ENCODE results near the gene MRPL58. TPM values are rescaled to one million over a fixed set of nuclear protein-coding genes. Genes with fewer than 3 reads are reported as not detected.

Gene MRPL58
- total RNA-seq, 2 experiments from 2014 or later = 75.3 to 84.2 TPM

GRCh38 chr17:75046407-75047289, 34.2 kb downstream of the MRPL58 start, which contains the start of the genes ATP5PD and KCTD2:
Gene ATP5PD (minus strand): TSS chr17:75046969. CDS start chr17:75042650, 4,319 bp downstream.
Gene KCTD2 (plus strand): TSS chr17:75047225. CDS start chr17:75047251, 26 bp downstream.
- BruUV-seq (replicated peaks) = no TSS peak
- peaks cover 4% of the 10 kb centered on the region; the same call in 1 of the 2 replicates for H4K20me1 ChIP-seq (ENCODE audit: insufficient read depth, low read length)
- peak within 1 kb of the TSS; percentile 58 for H2AFZ ChIP-seq (ENCODE audit: low read length)
- peaks cover 14% of the 10 kb centered on the region for H3K4me1 ChIP-seq (ENCODE audit: insufficient read depth, low read length, poor library complexity, severe bottlenecking)
- H3K4me3 ChIP-seq (ENCODE audit: low read depth, low read length, poor library complexity, severe bottlenecking) = peak within 1 kb of the TSS; percentile 75
- ChIA-PET POLR2A (interaction anchor here (1.1 to 3.6 kb wide), 2 partner anchors 33 to 34 kb away, joined by 3 to 27 read pairs; partner anchors contain the start of gene MRPL58), CTCF (ENCODE audit: unreplicated experiment) (interaction anchor here (0.6 to 1.4 kb wide), 2 partner anchors 33 to 522 kb away, joined by 3 to 4 read pairs; no protein-coding TSS in a partner anchor)
- intact Hi-C loops (cut with micrococcal nuclease; ENCODE audit: unreplicated experiment) = loop anchor here (1.0 to 10.0 kb wide), 4 partner anchors 33 to 368 kb away; partner anchors contain the start of gene SUMO2
- no peaks in the 10 kb centered on the region for H3K9me2 ChIP-seq (ENCODE audit: insufficient read depth, low read length)
- no peak for TF ChIP-seq EZH2phosphoT487 (IDR thresholded peaks at IDR 0.05; ENCODE audit: borderline replicate concordance, low read depth, low read length)
- TF ChIP-seq, protein P1, sequence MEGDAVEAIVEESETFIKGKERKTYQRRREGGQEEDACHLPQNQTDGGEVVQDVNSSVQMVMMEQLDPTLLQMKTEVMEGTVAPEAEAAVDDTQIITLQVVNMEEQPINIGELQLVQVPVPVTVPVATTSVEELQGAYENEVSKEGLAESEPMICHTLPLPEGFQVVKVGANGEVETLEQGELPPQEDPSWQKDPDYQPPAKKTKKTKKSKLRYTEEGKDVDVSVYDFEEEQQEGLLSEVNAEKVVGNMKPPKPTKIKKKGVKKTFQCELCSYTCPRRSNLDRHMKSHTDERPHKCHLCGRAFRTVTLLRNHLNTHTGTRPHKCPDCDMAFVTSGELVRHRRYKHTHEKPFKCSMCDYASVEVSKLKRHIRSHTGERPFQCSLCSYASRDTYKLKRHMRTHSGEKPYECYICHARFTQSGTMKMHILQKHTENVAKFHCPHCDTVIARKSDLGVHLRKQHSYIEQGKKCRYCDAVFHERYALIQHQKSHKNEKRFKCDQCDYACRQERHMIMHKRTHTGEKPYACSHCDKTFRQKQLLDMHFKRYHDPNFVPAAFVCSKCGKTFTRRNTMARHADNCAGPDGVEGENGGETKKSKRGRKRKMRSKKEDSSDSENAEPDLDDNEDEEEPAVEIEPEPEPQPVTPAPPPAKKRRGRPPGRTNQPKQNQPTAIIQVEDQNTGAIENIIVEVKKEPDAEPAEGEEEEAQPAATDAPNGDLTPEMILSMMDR (conservative IDR thresholded peaks at IDR 0.05; ENCODE audit: low read length) = 0 out of 2 replicates have a peak, but pooled peaks have one; percentile 15
- H3K27ac ChIP-seq (ENCODE audit: low read depth, low read length, poor library complexity, severe bottlenecking) = peak within 1 kb of the TSS; percentile 43
- H3K79me2 ChIP-seq (ENCODE audit: insufficient read depth, low read depth, low read length) = peaks cover 23% of the 10 kb centered on the region
- no peaks in the 10 kb centered on the region for H3K9me3 ChIP-seq (ENCODE audit: low read length)
- peak; percentile 99 for DNase-seq (ENCODE audit: low spot score)
- H3K36me3 ChIP-seq (ENCODE audit: insufficient read depth, low read length) = peaks cover 32% of the 10 kb centered on the region
- peak within 1 kb of the TSS; percentile 99 for H3K4me2 ChIP-seq (ENCODE audit: low read length)

DNA sequence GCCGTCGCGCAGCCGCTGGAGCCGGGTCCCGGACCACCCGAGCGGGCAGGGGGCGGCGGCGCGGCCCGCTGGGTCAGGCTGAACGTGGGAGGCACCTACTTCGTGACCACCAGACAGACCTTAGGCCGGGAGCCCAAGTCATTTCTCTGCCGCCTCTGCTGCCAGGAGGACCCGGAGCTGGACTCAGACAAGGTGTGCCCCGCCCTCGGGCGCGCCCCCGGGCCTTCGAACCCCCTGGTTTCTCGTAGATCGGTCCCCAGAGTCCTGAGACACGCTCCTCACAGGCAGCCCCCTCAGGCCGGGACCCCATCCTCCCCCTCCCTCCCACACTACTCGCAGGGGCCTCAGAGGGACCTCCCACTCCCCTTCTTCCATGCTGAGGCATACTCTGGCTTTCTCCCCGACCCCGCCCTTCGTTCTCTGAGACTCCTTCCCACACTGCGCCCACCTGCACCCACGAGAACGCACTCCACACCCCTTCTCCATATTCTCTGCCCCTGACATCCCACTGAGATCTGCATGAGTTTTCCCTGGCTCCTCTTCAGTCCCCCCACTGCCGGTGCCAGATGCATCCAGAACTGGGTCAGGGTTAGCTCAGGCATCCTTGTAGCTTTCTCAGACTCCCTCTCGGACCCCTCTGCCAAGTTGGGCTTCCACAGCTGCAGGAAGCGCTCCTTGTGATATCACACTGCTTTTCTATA, 35.1 kb downstream of the MRPL58 start:
- Histone ChIP-seq H3K4me3 (ENCODE audit: low read depth, low read length, poor library complexity, severe bottlenecking) (peak overlapping the region; percentile 75), H4K20me1 (ENCODE audit: insufficient read depth, low read length) (peaks cover 4% of the 10 kb centered on the region; the same call in 1 of the 2 replicates), H3K9me2 (ENCODE audit: insufficient read depth, low read length) (no peaks in the 10 kb centered on the region), H3K9me3 (ENCODE audit: low read length) (no peaks in the 10 kb centered on the region), H2AFZ (ENCODE audit: low read length) (peak overlapping the region; percentile 58; the same call in 1 of the 2 replicates), H3K27ac (ENCODE audit: low read depth, low read length, poor library complexity, severe bottlenecking) (no peak overlapping the region), H3K4me2 (ENCODE audit: low read length) (peak overlapping the region; percentile 99), H3K79me2 (ENCODE audit: insufficient read depth, low read depth, low read length) (peaks cover 23% of the 10 kb centered on the region), H3K36me3 (ENCODE audit: insufficient read depth, low read length) (peaks cover 31% of the 10 kb centered on the region), H3K4me1 (ENCODE audit: insufficient read depth, low read length, poor library complexity, severe bottlenecking) (peaks cover 14% of the 10 kb centered on the region)
- intact Hi-C loops (cut with micrococcal nuclease; ENCODE audit: unreplicated experiment) = loop anchor here (1.0 to 10.0 kb wide), 4 partner anchors 34 to 367 kb away; partner anchors contain the start of gene SUMO2
- DNase-seq (ENCODE audit: low spot score) = peak; percentile 47
- CTCF ChIA-PET (ENCODE audit: unreplicated experiment) = interaction anchor here (1.1 to 1.4 kb wide), 3 partner anchors 34 to 66 kb away, joined by 3 to 5 read pairs (median 3); no protein-coding TSS in a partner anchor
- BruUV-seq (replicated peaks) = no TSS peak
- no peak for TF ChIP-seq EZH2phosphoT487 (IDR thresholded peaks at IDR 0.05; ENCODE audit: borderline replicate concordance, low read depth, low read length)
- TF ChIP-seq, protein P1 (conservative IDR thresholded peaks at IDR 0.05; ENCODE audit: low read length) = no peak
- POLR2A ChIA-PET = interaction anchor here (1.2 to 3.6 kb wide), 3 partner anchors 28 to 87 kb away, joined by 3 to 27 read pairs (median 3); partner anchors contain the start of gene MRPL58

Data from OCI-LY7 (cell line).